SH-SY5Y (cell line): ENCODE results near the gene ITPRID2.

Source experiments
- GATA2 ChIP-seq: IDR thresholded peaks from 2 replicates; pipeline ENCODE4 v1.6.1; 2011; ENCODE audit warnings: mild to moderate bottlenecking, low read depth, low read length
- GATA3 ChIP-seq: IDR thresholded peaks from 2 replicates; pipeline ENCODE4 v1.6.1; 2011; ENCODE audit warnings: low read depth, mild to moderate bottlenecking, low read length, moderate library complexity

GRCh38 chr2:181872178-181872577, 19.4 kb upstream of the ITPRID2 start:
- no peak for TF ChIP-seq GATA2
- no peak for TF ChIP-seq GATA3
